ENCODE results near the gene MC1R. TPM values are rescaled to one million over a fixed set of nuclear protein-coding genes. Genes with fewer than 3 reads are reported as not detected.

MC1R gene
- polyA plus RNA-seq, 3 donors: 0.21 to 3.9 TPM; not detected in 1

DNA sequence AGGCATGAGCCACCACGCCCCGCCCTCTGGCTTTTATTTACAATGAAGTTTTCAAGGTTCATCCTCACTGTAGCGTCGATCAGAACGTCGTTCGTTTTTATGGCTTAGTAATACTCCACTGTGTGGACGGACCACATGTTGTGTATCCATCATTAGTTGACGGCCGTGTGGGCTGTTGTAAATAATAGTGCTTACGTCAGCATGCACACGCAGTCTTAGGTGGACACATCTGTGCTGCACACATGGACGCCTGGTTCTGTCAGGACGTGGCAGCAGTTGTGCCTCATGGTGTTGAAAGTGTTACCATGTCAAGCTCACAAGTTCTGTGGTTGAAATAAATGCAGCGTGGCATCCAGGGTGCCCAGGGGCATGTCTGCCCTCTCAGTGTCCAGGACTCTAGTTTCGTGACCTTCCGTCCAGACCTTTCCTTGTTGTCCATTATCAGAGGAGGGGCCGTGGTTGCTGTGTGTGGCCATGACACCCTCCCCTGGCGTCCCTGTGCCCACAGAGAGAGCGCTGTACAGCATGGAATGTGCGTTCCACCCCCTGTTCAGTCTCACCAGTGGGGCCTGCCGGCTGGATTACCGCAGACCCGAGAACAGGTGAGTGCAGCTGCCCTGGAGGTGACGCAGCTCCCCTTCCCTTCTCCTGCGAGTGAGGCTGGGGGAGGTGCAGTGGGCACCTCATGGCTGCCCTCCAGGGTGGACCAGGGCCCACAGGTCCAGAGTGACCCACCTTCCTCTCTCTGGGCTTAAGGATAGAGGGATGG is 23.0 kb upstream of the MC1R start:
- H3K27ac ChIP-seq (ENCODE audit: low read depth in 1 of 2, low read length in 2 of 2): no peak overlapping the region
- peaks cover 2% of the 10 kb centered on the region for H3K79me2 ChIP-seq (ENCODE audit: insufficient read depth, low read length)
- intact Hi-C loops (cut with micrococcal nuclease): no loop called here
- no peak overlapping the region for H3K4me3 ChIP-seq (replicated peaks in 1 of 3; ENCODE audit: low read depth in 2 of 3, low read length in 3 of 3)
- H3K4me2 ChIP-seq (replicated peaks; ENCODE audit: extremely low read depth, low read length, poor library complexity, severe bottlenecking): no peak overlapping the region
- peaks cover 90% of the 10 kb centered on the region for H4K20me1 ChIP-seq (ENCODE audit: insufficient read depth, low read length)
- no peak overlapping the region for H2AFZ ChIP-seq (ENCODE audit: insufficient read depth, low read depth, low read length, poor library complexity, severe bottlenecking)
- Mint-ChIP-seq H3K4me1 (no peaks in the 10 kb centered on the region), H3K27me3 (ENCODE audit: low read depth in 3 of 3) (no peaks in the 10 kb centered on the region), H3K4me3 (no peak overlapping the region), H3K27ac (peak overlapping the region in 1 of 7 donors; percentile 7), H3K9me3 (peaks cover 0 to 2% (median 0%) of the 10 kb centered on the region in 7 donors), H3K36me3 (peaks cover 81 to 95% of the 10 kb centered on the region in 2 donors)
- no peaks in the 10 kb centered on the region for H3K9me3 ChIP-seq (replicated peaks in 1 of 2; ENCODE audit: control insufficient read depth in 1 of 2, insufficient read depth in 1 of 2, low read length in 2 of 2)
- DNase-seq: no peak
- no peaks in the 10 kb centered on the region for H3K27me3 ChIP-seq (ENCODE audit: control insufficient read depth in 2 of 2, insufficient read depth in 2 of 2, low read length in 2 of 2)
- 95% methylated on average over 23 of the region's 26 CpGs for WGBS (ENCODE audit: insufficient coverage)
- H3K4me1 ChIP-seq (ENCODE audit: control insufficient read depth in 1 of 2, insufficient read depth in 2 of 2, low read length in 2 of 2): no peaks in the 10 kb centered on the region
- H3K36me3 ChIP-seq (replicated peaks in 1 of 2; ENCODE audit: control insufficient read depth in 1 of 2, insufficient read depth in 2 of 2, low read length in 2 of 2): peaks cover 92 to 100% of the 10 kb centered on the region in 2 donors
- no peak overlapping the region for H3K9ac ChIP-seq (ENCODE audit: insufficient read depth, low read length, poor library complexity, severe bottlenecking)
- TF ChIP-seq CTCF (IDR thresholded peaks at IDR 0.05): no peak

- no peak for TF ChIP-seq CTCF (IDR thresholded peaks at IDR 0.05)
- Histone ChIP-seq H2AFZ (ENCODE audit: insufficient read depth, low read depth, low read length, poor library complexity, severe bottlenecking) (no peak overlapping the region), H3K4me3 (replicated peaks in 1 of 3; ENCODE audit: low read depth in 2 of 3, low read length in 3 of 3) (no peak overlapping the region), H3K4me2 (replicated peaks; ENCODE audit: extremely low read depth, low read length, poor library complexity, severe bottlenecking) (no peak overlapping the region), H3K79me2 (ENCODE audit: insufficient read depth, low read length) (no peaks in the 10 kb centered on the region), H3K27ac (ENCODE audit: low read depth in 1 of 2, low read length in 2 of 2) (no peak overlapping the region), H4K20me1 (ENCODE audit: insufficient read depth, low read length) (peaks cover 80% of the 10 kb centered on the region), H3K36me3 (replicated peaks in 1 of 2; ENCODE audit: control insufficient read depth in 1 of 2, insufficient read depth in 2 of 2, low read length in 2 of 2) (peaks cover 82 to 91% of the 10 kb centered on the region in 2 donors), H3K9ac (ENCODE audit: insufficient read depth, low read length, poor library complexity, severe bottlenecking) (no peak overlapping the region), H3K9me3 (replicated peaks in 1 of 2; ENCODE audit: control insufficient read depth in 1 of 2, insufficient read depth in 1 of 2, low read length in 2 of 2) (no peaks in the 10 kb centered on the region), H3K27me3 (ENCODE audit: control insufficient read depth in 2 of 2, insufficient read depth in 2 of 2, low read length in 2 of 2) (no peaks in the 10 kb centered on the region), H3K4me1 (ENCODE audit: control insufficient read depth in 1 of 2, insufficient read depth in 2 of 2, low read length in 2 of 2) (no peaks in the 10 kb centered on the region)
- H3K27ac Mint-ChIP-seq: no peak overlapping the region
- H3K4me1 Mint-ChIP-seq: no peaks in the 10 kb centered on the region
- H3K27me3 Mint-ChIP-seq (ENCODE audit: low read depth in 3 of 3): no peaks in the 10 kb centered on the region
- no peak for DNase-seq
- intact Hi-C loops (cut with micrococcal nuclease): no loop called here
- 100% methylated on average over 6 of the region's 11 CpGs for WGBS (ENCODE audit: insufficient coverage)
- no peak overlapping the region for H3K4me3 Mint-ChIP-seq
- H3K36me3 Mint-ChIP-seq: peaks cover 74 to 87% of the 10 kb centered on the region in 2 donors
- peaks cover 0 to 2% (median 0%) of the 10 kb centered on the region in 7 donors for H3K9me3 Mint-ChIP-seq
These were observed 21.5 kb upstream of the MC1R start for GRCh38 chr16:89897204-89897603.

Measured in CD14-positive monocyte (primary cell).